ENCODE results near the gene LZTR1. TPM values are rescaled to one million over a fixed set of nuclear protein-coding genes. Genes with fewer than 3 reads are reported as not detected.

The LZTR1 gene
- total and polyA plus RNA-seq, 2 of the 8 experiments (the other 6 are each of a cell fraction or from before 2014, with no cell fraction given), result 22.3 to 31.0 TPM

DNA sequence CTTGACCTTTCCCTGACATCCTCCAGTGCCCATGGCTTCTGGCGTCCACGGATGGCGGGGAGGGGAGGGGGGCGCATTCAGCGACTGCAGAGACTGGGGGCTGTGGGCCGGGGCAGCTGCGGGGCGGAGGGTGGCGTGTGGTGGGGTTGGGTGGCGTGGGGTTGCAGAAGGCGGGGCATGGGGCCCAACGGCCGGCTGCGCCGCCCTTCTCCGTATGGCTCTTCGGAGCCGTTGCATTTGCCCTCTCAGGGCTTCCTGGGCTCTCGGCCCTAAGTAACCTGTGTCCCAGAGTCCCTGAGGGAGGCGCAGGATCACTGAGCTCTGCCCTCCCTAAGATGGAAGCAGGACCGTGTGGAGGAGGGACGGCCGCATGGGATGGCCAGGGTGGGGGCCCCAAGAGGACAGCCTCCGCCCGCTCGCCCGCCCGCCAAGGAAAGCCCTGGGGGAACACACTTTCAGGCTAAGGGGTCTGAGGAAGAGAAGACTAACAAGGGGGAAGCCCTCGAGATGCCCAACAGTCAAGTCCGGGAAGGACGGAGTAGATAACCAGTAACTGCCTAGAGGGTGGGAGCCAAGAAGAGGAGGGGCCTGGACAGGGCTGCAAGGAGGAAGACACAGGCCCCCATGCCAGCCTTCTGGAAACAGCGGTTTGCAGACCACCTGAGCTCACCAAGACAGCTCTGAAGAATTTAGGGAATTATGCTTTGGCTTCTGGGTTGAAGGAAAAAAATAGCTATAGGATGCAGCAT is 24.2 kb upstream of the LZTR1 start:
- Histone ChIP-seq H3K4me1 (replicated peaks in 1 of 4; ENCODE audit: control insufficient read depth in 3 of 4, insufficient read depth in 4 of 4, low read length in 3 of 4) (peaks cover 0 to 9% (median 5%) of the 10 kb centered on the region in 4 experiments; a peak in 6 of 7 replicates), H2BK12ac (ENCODE audit: low read depth, low read length) (peak overlapping the region; percentile 87; the same call in 1 of the 2 replicates), H3K56ac (replicated peaks; ENCODE audit: insufficient read length, low read depth, low read length) (no peak overlapping the region), H3K23me2 (ENCODE audit: low read depth, low read length) (peaks cover 12% of the 10 kb centered on the region), H3K4me2 (ENCODE audit: insufficient read depth in 1 of 2, low read depth in 2 of 2, low read length in 2 of 2) (peak overlapping the region; percentile 88 to 95), H4K20me1 (replicated peaks in 1 of 2; ENCODE audit: control insufficient read depth in 1 of 2, insufficient read depth in 2 of 2, low read length in 2 of 2) (peaks cover 4 to 10% of the 10 kb centered on the region in 2 experiments), H3K9ac (replicated peaks in 1 of 4; ENCODE audit: extremely low read depth in 1 of 4, low read depth in 3 of 4, low read length in 3 of 4) (no peak overlapping the region; a peak in 2 of 7 replicates), H2BK120ac (replicated peaks; ENCODE audit: low read depth, low read length) (no peak overlapping the region), H4K8ac (ENCODE audit: extremely low read depth, insufficient read depth, low read length) (no peak overlapping the region), H3K14ac (ENCODE audit: insufficient read length) (no peak overlapping the region), H3K79me2 (ENCODE audit: control insufficient read depth in 1 of 2, insufficient read depth in 2 of 2, low read length in 2 of 2) (no peaks in the 10 kb centered on the region), H3K9me3 (ENCODE audit: insufficient read depth in 2 of 2, low read depth in 1 of 2, low read length in 1 of 2) (no peaks in the 10 kb centered on the region), H2BK20ac (ENCODE audit: low read length) (no peak overlapping the region), H2BK5ac (ENCODE audit: low read depth, low read length) (peak overlapping the region; percentile 66; the same call in 1 of the 2 replicates), H3K4me3 (ENCODE audit: extremely low read depth in 1 of 4, insufficient read depth in 2 of 4, low read depth in 3 of 4, low read length in 4 of 4) (peak overlapping the region; percentile 68 to 79 (median 74)), H2BK15ac (ENCODE audit: low read length) (no peak overlapping the region), H3K18ac (ENCODE audit: extremely low read depth, low read length) (peak overlapping the region; percentile 24; the same call in 1 of the 2 replicates), H4K91ac (replicated peaks; ENCODE audit: insufficient read length, low read length) (no peak overlapping the region), H3K23ac (ENCODE audit: insufficient read length) (no peak overlapping the region), H3K4ac (replicated peaks; ENCODE audit: insufficient read length, low read depth, low read length) (no peak overlapping the region), H4K5ac (ENCODE audit: insufficient read length, low read depth, low read length) (no peak overlapping the region), H3K27ac (ENCODE audit: low read depth, low read length) (no peak overlapping the region), H3K27me3 (replicated peaks in 1 of 4; ENCODE audit: control insufficient read depth in 3 of 4, extremely low read depth in 1 of 4, insufficient read depth in 3 of 4, low read length in 3 of 4) (peaks cover 0 to 12% (median 8%) of the 10 kb centered on the region in 4 experiments; a peak in 5 of 7 replicates), H2AFZ (ENCODE audit: low read length) (peak overlapping the region; percentile 43; the same call in 1 of the 2 replicates), H3K36me3 (ENCODE audit: control insufficient read depth in 2 of 4, insufficient read depth in 4 of 4, low read length in 3 of 4) (peaks cover 0 to 9% (median 2%) of the 10 kb centered on the region in 4 experiments; a peak in 6 of 8 replicates), H2AK5ac (ENCODE audit: low read depth, low read length) (no peak overlapping the region), H3K79me1 (ENCODE audit: low read depth, low read length) (peaks cover 5% of the 10 kb centered on the region; the same call in 1 of the 2 replicates)
- CTCF ChIA-PET (ENCODE audit: partially characterized antibody), result interaction anchor here (0.6 to 13.5 kb wide), 12 partner anchors 9 to 153 kb away, joined by 3 to 115 read pairs (median 4); partner anchors contain the start of gene AIFM3
- no peak for TF ChIP-seq SIX5 (IDR thresholded peaks at IDR 0.05; ENCODE audit: low read depth, low read length)
- 0 out of 2 replicates have a peak, but pooled peaks have one; percentile 29 for TF ChIP-seq TBP (IDR thresholded peaks at IDR 0.05; ENCODE audit: low read depth, low read length)
- TF ChIP-seq POLR2AphosphoS5 (IDR thresholded peaks at IDR 0.05; ENCODE audit: low read depth, low read length), result no peak
- TF ChIP-seq PHF8 (conservative IDR thresholded peaks at IDR 0.05; ENCODE audit: low read depth, low read length), result 0 out of 2 replicates have a peak, but pooled peaks have one; percentile 25
- no peak for TF ChIP-seq GTF2F1 (IDR thresholded peaks at IDR 0.05; ENCODE audit: borderline replicate concordance, low read depth, low read length)
- TF ChIP-seq ASH2L (IDR thresholded peaks at IDR 0.05; ENCODE audit: low read length), result peak; percentile 21
- FAIRE-seq (no peak), DNase-seq (ENCODE audit: low read depth in 1 of 2, low spot score in 2 of 2) (peak in 1 of 2 experiments; percentile 70)
- 11% methylated on average over 16 of the region's 32 CpGs; no CpG with 5 or more reads in 1 of the 2 experiments for WGBS, 2 experiments (ENCODE audit: extremely low coverage in 1 of 2, insufficient coverage in 1 of 2, insufficient read length in 1 of 2, insufficient replicate concordance in 2 of 2, low coverage in 1 of 2, low lambda C conversion rate in 2 of 2, missing lambda C conversion rate in 1 of 2)
- POLR2A ChIA-PET (ENCODE audit: partially characterized antibody), result interaction anchor here (1.2 to 2.2 kb wide), 7 partner anchors 10 to 216 kb away, joined by 4 to 7 read pairs (median 5); partner anchors contain the start of genes AIFM3, CRKL and LZTR1
